Upper lobe of left lung (tissue), 6 donors: ENCODE data around the gene RBMS1. TPM values are rescaled to one million over a fixed set of nuclear protein-coding genes. Genes with fewer than 3 reads are reported as not detected.

Experiments
- ATAC-seq, 2 donors: fragments of 200-7000 bp; cut with Tn5 transposase; one replicate each; pipeline ENCODE4 v1.9.1; 2022; ENCODE audit warnings: mild to moderate bottlenecking in 2 of 2, moderate library complexity in 2 of 2; ENCODE audit not compliant: low FRiP score in 2 of 2
- DNase-seq, 2 donors: peaks; one replicate each; pipeline ENCODE4 v3.0.0-alpha.2; 2019 to 2020
- H3K27ac ChIP-seq, 4 donors: fragments of 200-600 bp; sonication (generic); one replicate each; pipeline ENCODE4 v1.5.1; 2016 to 2019
- H3K27me3 ChIP-seq, 4 donors: fragments of 200-600 bp; sonication (generic); one replicate each; pipeline ENCODE4 v1.5.1; 2017 to 2019
- H3K36me3 ChIP-seq, 4 donors: fragments of 200-600 bp; sonication (generic); one replicate each; pipeline ENCODE4 v1.5.1; 2016 to 2019
- H3K4me1 ChIP-seq, 4 donors: fragments of 200-600 bp; sonication (generic); one replicate each; pipeline ENCODE4 v1.5.1; 2018 to 2019
- H3K4me3 ChIP-seq, 4 donors: fragments of 200-600 bp; sonication (generic); one replicate each; pipeline ENCODE4 v1.5.1; 2017 to 2019; ENCODE audit warnings: mild to moderate bottlenecking in 2 of 4, moderate library complexity in 1 of 4
- H3K9me3 ChIP-seq, 4 donors: fragments of 200-600 bp; sonication (generic); one replicate each; pipeline ENCODE4 v1.5.1; 2018 to 2019
- EP300 ChIP-seq, 4 donors: sonication (generic); formaldehyde crosslinking; IDR thresholded peaks; one replicate each; pipeline ENCODE4 v1.5.1; 2017; ENCODE audit warnings: antibody characterized with exemption in 4 of 4, control low read depth in 2 of 4
- POLR2A ChIP-seq, 4 donors: fragments of 450-650 bp; IDR thresholded peaks; one replicate each; pipeline ENCODE4 v1.5.1; 2016 to 2017; ENCODE audit warnings: antibody characterized with exemption in 4 of 4, mild to moderate bottlenecking in 2 of 4
- POLR2AphosphoS5 ChIP-seq, 2 donors: sonication (generic); formaldehyde crosslinking; IDR thresholded peaks; one replicate each; pipeline ENCODE4 v1.5.1; 2017; ENCODE audit warnings: antibody characterized with exemption in 2 of 2
- WGBS, 2 donors: methylation state at CpG; one replicate each; pipeline ENCODE4 v1.1.5; 2017 to 2018; 5-methylcytosine and 5-hydroxymethylcytosine counted together
- total RNA-seq, 6 donors: library from RNA; depleted of rRNA in 4 of 6; stranded (reverse); fragments of >200 nt in 4 of 6; gene quantifications; one replicate each; pipeline versions ENCODE4 v1.1.0 to v1.2.1, GENCODE V29; 2016 to 2021
- TF ChIP-seq, protein P1 (sequence below), 6 experiments: fragments of 450-650 bp in 4 of 6; fragments of 200-600 bp in 2 of 6; sonication (generic) in 2 of 6; IDR thresholded peaks; one replicate each; pipeline ENCODE4 v1.5.1; 2016 to 2019; ENCODE audit warnings: antibody characterized with exemption in 6 of 6
- donor health status: DM: no; HTN: no; CAD: no; lungs with moderate emphysema.
- donor health status: DM: no; HTN: yes; CAD: no; lungs with severe emphysema.

RBMS1 gene
- total RNA-seq, 6 donors from 2014 or later: 81.3 to 125 (median 95.4) TPM

GRCh38 chr2:160305081-160305750 is 188.4 kb downstream of the RBMS1 start:
- ATAC-seq (no peak), DNase-seq (no peak)
- H3K36me3 ChIP-seq: peaks cover 0 to 56% (median 9%) of the 10 kb centered on the region in 4 donors
- TF ChIP-seq, protein P1, sequence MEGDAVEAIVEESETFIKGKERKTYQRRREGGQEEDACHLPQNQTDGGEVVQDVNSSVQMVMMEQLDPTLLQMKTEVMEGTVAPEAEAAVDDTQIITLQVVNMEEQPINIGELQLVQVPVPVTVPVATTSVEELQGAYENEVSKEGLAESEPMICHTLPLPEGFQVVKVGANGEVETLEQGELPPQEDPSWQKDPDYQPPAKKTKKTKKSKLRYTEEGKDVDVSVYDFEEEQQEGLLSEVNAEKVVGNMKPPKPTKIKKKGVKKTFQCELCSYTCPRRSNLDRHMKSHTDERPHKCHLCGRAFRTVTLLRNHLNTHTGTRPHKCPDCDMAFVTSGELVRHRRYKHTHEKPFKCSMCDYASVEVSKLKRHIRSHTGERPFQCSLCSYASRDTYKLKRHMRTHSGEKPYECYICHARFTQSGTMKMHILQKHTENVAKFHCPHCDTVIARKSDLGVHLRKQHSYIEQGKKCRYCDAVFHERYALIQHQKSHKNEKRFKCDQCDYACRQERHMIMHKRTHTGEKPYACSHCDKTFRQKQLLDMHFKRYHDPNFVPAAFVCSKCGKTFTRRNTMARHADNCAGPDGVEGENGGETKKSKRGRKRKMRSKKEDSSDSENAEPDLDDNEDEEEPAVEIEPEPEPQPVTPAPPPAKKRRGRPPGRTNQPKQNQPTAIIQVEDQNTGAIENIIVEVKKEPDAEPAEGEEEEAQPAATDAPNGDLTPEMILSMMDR (IDR thresholded peaks at IDR 0.05): no peak
- H3K27ac ChIP-seq: no peak overlapping the region
- H3K4me1 ChIP-seq: peaks cover 1 to 33% (median 15%) of the 10 kb centered on the region in 4 donors
- no peak overlapping the region for H3K4me3 ChIP-seq
- H3K9me3 ChIP-seq: no peaks in the 10 kb centered on the region
- 90 to 94% methylated on average over 4 of the region's 4 CpGs for WGBS, 2 donors
- H3K27me3 ChIP-seq: no peaks in the 10 kb centered on the region

DNA sequence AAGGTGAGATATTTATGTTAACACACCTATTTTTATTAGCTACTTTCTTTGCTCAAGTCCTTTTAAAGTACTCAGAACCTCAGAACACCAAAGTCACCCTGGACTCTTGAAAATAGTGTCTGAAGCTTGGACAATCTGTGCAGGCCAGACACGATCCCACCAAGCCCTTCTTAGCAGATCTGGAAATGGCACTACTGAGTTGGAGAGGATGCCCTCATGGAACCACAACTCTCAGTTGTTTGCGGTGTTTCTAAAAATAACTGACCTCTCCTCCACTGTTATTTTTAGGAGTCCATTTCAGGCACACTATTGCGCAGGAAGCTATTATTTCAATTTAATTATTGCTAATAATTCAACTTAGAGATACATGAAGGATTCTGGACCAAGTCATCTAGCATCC is 190.1 kb downstream of the RBMS1 start:
- no peak for DNase-seq
- H3K4me3 ChIP-seq: no peak overlapping the region
- no peak for ATAC-seq
- H3K9me3 ChIP-seq: no peaks in the 10 kb centered on the region
- no peak overlapping the region for H3K27ac ChIP-seq
- TF ChIP-seq, protein P1 (IDR thresholded peaks at IDR 0.05): no peak
- no peak for TF ChIP-seq POLR2AphosphoS5 (IDR thresholded peaks at IDR 0.05)
- no peak for TF ChIP-seq POLR2A (IDR thresholded peaks at IDR 0.05)
- no peak for TF ChIP-seq EP300 (IDR thresholded peaks at IDR 0.05)
- peaks cover 0 to 54% (median 12%) of the 10 kb centered on the region in 4 donors for H3K36me3 ChIP-seq
- H3K4me1 ChIP-seq: peaks cover 11 to 30% (median 16%) of the 10 kb centered on the region in 4 donors
- H3K27me3 ChIP-seq: no peaks in the 10 kb centered on the region
- WGBS, 2 donors: 57 to 70% methylated on average over 3 of the region's 3 CpGs

GRCh38 chr2:160303076-160303475 is 190.5 kb downstream of the RBMS1 start:
- Histone ChIP-seq H3K4me3 (no peak overlapping the region), H3K4me1 (peaks cover 11 to 30% (median 16%) of the 10 kb centered on the region in 4 donors), H3K9me3 (no peaks in the 10 kb centered on the region), H3K36me3 (peaks cover 0 to 57% (median 12%) of the 10 kb centered on the region in 4 donors), H3K27me3 (no peaks in the 10 kb centered on the region), H3K27ac (no peak overlapping the region)
- 74 to 92% methylated on average over 2 of the region's 2 CpGs for WGBS, 2 donors
- no peak for DNase-seq
- ATAC-seq: no peak
- no peak for TF ChIP-seq POLR2AphosphoS5 (IDR thresholded peaks at IDR 0.05)
- no peak for TF ChIP-seq POLR2A (IDR thresholded peaks at IDR 0.05)
- TF ChIP-seq, protein P1 (IDR thresholded peaks at IDR 0.05): no peak
- TF ChIP-seq EP300 (IDR thresholded peaks at IDR 0.05): no peak

- TF ChIP-seq POLR2AphosphoS5 (IDR thresholded peaks at IDR 0.05) (no peak), EP300 (IDR thresholded peaks at IDR 0.05) (no peak), POLR2A (IDR thresholded peaks at IDR 0.05) (no peak)
- TF ChIP-seq, protein P1 (IDR thresholded peaks at IDR 0.05): no peak
Observed at GRCh38 chr2:160301420-160301819, 192.2 kb downstream of the RBMS1 start.

DNA sequence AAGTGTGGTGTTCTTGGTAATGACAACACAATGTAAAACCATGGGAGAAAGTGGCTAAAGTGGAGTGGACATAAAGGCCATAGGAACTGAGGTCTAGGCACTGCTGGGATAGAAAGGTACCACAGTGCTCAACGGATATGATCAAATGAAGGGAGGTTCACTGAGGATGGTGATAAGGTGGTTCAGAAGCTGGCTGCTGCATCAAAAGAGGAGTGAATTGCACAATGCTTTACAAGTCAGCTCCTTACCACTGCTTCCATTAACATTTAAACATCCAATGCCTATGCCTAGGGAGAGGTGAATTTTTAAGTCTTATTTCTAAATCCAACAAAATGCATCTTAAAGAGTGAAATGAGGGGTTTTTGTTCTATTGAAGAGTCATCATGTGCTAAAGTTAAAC is 193.4 kb downstream of the RBMS1 start:
- Histone ChIP-seq H3K4me1 (peaks cover 13 to 29% (median 19%) of the 10 kb centered on the region in 4 donors), H3K27me3 (no peaks in the 10 kb centered on the region), H3K4me3 (no peak overlapping the region), H3K9me3 (no peaks in the 10 kb centered on the region), H3K36me3 (peaks cover 0 to 71% (median 19%) of the 10 kb centered on the region in 4 donors), H3K27ac (no peak overlapping the region)
- no peak for ATAC-seq
- 80 to 96% methylated on average over 1 of the region's 1 CpG for WGBS, 2 donors
- TF ChIP-seq, protein P1 (IDR thresholded peaks at IDR 0.05): no peak
- no peak for TF ChIP-seq POLR2AphosphoS5 (IDR thresholded peaks at IDR 0.05)
- TF ChIP-seq EP300 (IDR thresholded peaks at IDR 0.05): no peak
- no peak for TF ChIP-seq POLR2A (IDR thresholded peaks at IDR 0.05)
- no peak for DNase-seq

More at GRCh38 chr2:160301420-160301819, 192.2 kb downstream of the RBMS1 start:
- H3K27me3 ChIP-seq: no peaks in the 10 kb centered on the region
- 87 to 92% methylated on average over 2 of the region's 2 CpGs for WGBS, 2 donors
- ATAC-seq (no peak), DNase-seq (no peak)
- H3K36me3 ChIP-seq: peaks cover 0 to 64% (median 19%) of the 10 kb centered on the region in 4 donors
- no peaks in the 10 kb centered on the region for H3K9me3 ChIP-seq
- H3K4me3 ChIP-seq: no peak overlapping the region
- no peak overlapping the region for H3K27ac ChIP-seq
- H3K4me1 ChIP-seq: peaks cover 11 to 22% (median 16%) of the 10 kb centered on the region in 4 donors
